Iris pigment epithelial cell (primary cell): ENCODE measurements around the gene PRIM2.
A peak's percentile ranks its signal among the peaks of the same experiment; 100 is the strongest.
"Not testable (repeated sequence)": the region's sequence is repeated elsewhere in the genome, so short reads cannot be mapped to it uniquely, and the experiment has no call there.

ENCODE experiments used
- DNase-seq: peaks from one replicate; pipeline ENCODE4 v3.0.0-alpha.2; 2011; ENCODE audit warnings: low read depth

PRIM2 gene, protein sequence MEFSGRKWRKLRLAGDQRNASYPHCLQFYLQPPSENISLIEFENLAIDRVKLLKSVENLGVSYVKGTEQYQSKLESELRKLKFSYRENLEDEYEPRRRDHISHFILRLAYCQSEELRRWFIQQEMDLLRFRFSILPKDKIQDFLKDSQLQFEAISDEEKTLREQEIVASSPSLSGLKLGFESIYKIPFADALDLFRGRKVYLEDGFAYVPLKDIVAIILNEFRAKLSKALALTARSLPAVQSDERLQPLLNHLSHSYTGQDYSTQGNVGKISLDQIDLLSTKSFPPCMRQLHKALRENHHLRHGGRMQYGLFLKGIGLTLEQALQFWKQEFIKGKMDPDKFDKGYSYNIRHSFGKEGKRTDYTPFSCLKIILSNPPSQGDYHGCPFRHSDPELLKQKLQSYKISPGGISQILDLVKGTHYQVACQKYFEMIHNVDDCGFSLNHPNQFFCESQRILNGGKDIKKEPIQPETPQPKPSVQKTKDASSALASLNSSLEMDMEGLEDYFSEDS

DNA sequence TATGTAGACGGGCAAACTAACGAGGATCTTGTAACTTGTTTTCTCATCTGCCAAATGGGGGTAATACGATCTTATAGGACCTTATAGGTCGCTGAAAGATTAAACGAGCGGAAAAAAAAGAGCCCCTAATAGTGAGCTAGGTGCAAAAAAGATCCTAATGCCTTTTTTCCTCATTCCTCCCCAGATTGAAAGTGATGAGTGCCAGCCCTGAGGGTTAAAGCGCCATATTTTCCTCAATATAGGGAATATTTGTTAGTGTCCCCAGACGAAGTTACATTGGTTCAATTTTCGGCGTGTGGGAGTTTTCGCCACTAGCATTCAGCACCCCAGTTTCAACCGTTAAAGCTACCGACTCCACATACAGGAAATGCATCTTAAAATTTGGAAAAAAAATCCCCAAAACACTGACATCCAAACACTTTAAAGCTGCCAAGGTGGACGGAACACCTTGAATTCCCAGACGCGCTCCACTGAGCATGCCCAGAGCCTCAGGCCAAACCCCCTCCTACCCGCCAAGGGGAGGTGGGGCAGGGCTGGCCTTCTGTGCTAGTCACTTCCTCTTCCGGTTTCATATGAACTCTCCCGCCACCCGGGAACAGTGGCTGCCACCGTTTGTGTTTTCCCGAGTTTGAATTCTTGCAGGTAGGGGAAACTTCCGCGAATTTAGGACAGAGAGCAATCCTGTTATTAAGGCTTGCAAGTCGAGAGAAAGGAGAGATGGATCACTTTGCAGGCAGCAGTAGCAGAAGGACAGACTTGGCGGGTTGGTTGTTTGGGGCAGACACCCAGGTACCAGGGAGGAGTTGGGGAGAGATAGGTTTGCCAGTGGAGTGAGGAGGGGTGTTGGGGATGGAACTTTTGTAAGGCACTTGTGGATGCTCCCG, at the start of gene PRIM2:
TSS of gene PRIM2 (plus strand) at position 571 of the 884 bp plus-strand sequence. CDS start 816 bp downstream, outside the sequence.
- peak; percentile 87 for DNase-seq

DNA sequence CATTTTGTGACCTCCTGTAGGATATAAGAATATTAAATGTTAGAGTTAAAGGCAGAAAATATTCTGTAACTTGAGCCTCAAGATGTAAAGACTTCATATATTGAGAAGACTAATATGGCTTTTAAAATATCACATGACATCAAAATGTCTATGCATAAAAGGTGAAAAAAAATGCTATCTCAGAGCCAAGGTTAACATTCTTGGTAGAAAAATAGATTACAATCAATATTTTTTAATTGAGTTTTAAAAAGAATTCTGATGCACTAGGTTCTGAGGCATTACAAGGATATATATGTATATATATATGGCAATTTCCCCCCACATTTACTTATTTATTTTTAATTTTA, 49.2 kb upstream of the PRIM2 start:
- no peak for DNase-seq

DNA sequence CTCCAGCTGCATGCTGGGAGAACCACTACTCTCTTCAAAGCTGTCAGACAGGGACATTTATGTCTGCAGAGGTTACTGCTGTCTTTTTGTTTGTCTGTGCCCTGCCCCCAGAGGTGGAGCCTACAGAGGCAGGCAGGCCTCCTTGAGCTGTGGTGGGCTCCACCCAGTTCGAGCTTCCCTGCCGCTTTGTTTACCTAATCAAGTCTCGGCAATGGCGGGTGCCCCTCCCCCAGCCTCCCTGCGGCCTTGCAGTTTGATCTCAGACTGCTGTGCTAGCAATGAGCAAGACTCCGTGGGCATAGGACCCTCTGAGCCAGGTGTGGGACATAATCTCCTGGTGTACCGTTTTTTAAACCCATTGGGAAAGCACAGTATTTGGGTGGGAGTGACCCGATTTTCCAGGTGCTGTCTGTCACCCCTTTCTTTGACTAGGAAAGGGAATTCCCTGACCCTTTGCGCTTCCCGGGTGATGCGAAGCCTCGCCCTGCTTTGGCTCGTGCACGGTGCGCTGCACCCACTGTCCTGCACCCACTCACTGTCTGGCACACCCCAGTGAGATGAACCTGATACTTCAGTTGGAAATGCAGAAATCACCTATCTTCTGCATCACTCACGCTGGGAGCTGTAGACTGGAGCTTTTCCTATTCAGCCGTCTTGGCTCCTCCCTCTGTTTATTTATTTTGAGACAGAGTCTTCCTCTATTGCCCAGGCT, 43.2 kb upstream of the PRIM2 start:
- not testable (repeated sequence) for DNase-seq

GRCh38 chr6:57275384-57275783, 42.0 kb upstream of the PRIM2 start:
- no peak for DNase-seq

- DNase-seq, result no peak
These were observed 40.5 kb upstream of the PRIM2 start for GRCh38 chr6:57276946-57277345.

DNA sequence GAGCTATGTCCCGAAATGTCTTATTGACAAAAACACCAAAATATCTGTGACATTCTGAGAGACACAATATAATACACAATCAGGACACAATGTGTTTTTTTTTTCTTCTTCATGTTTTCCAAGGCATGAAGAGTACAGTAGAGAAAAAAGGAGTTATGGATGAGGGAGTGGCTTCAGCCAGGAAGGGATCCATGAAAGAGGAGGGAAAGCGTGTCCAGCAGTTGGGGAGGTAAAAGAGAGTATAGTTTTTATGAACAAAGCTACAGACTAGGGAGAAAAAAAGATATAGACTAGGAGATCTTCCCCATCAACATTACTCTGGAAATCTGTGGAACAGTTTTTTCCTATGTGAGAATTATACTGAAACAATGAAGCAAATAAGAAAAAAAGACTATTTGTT, 38.9 kb upstream of the PRIM2 start:
- DNase-seq, result no peak

GRCh38 chr6:57279013-57279412, 38.4 kb upstream of the PRIM2 start:
- no peak for DNase-seq

GRCh38 chr6:57283106-57283505, 34.3 kb upstream of the PRIM2 start:
- peak; percentile 41 for DNase-seq

- DNase-seq, result no peak
These were observed 33.4 kb upstream of the PRIM2 start for GRCh38 chr6:57283911-57284455.

- DNase-seq, result not testable (repeated sequence)
These were observed 29.3 kb upstream of the PRIM2 start for GRCh38 chr6:57288136-57288535.

GRCh38 chr6:57293472-57293871, 24.0 kb upstream of the PRIM2 start:
- not testable (repeated sequence) for DNase-seq

DNA sequence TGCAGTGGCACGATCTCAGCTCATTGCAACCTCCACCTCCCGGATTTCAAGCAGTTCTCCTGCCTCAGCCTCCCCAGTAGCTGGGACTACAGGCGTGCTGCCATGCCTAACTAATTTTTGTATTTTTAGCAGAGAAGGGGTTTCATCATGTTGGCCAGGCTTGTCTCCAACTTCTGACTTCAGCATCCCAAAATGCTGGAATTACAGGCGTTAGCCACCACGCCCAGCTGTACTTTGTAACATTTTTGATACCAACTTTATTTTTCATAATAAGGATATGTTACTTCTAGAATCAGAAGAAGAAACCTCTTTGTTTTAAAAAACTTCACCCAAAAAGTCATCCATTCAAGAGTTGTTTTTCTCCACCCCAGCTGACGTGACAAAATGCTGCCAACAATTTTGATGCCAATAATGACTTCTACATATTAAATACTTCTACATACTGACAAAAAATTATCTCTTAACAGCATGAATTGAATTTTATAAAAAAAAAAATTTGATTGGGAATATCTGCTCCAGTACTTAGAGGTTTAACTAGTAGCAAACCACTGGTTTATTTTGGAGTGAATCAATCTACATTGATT, 22.5 kb upstream of the PRIM2 start:
- DNase-seq, result no peak

DNA sequence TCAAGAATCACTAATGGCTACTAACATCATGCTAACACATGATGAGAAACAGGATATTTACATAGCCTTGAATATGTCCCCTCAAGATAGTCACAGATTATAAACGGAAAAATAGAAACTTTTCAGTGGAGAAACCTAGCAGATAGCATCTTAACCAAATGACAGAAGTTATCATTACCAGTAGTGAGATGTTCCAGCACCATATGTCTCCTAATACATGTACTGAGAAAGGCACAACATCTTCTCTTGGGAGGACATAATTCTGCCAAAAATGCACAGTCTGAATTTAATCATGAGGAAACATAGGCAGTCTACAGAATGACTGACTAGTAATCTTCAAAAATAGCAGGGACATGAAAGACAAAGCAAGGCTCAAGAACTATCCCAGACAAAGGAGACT, 19.9 kb upstream of the PRIM2 start:
- no peak for DNase-seq

DNA sequence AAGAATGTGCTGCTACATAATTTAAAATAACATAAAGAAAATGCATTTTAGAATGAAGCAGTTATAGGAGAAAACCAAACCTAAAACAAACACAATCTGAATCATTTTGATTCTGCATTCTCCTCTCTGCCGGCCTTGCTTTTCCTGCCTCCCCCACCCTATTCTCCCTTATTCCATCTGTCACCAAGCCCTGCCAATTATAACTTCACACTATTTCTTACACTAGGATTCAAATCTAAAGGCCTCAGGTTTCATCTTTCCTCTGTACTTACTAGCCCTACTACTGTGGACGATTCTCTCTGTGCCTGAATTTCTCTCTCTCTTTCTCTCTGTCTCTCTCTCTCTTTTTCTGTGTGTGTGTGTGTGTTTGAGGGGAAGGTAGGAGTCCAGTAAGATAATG, 18.7 kb upstream of the PRIM2 start:
- no peak for DNase-seq

DNA sequence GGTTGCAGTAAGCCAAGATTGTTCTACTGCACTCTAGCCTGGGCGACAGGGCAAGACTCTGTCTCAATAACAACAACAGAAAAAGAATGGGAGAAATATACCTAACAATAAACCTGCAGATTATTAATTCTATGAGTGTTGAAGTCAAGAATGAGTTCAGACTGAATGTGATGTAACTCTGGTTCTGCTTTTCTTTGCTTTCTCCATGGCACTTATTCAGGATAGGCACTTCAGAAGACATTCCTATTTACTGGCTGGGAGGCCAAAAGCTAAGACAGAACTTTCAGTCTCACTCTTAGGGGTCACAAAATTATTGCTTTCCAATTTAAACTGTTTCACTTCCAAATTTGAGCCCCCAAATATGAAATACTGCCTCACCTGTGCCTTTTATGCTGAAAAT, 15.7 kb upstream of the PRIM2 start:
- DNase-seq, result no peak

DNA sequence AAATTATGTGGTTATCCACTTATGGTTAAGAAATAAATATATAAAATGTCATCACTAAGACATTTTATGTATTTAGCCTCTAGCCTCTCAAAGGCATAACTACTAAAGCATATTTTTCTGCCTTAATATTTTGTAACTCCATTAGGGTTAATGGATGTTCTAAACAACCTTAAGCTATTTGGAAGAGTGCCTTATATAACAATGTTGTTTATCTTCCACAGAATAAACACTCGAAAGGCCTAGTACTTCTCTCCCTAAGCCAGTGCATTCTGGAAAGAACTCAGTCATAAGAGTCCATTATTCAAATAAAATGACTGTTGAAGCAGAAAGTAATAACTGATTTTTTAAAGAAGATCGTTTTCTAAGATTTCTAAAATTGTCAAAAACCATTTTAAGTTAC, 15.0 kb upstream of the PRIM2 start:
- DNase-seq, result peak; percentile 48

DNA sequence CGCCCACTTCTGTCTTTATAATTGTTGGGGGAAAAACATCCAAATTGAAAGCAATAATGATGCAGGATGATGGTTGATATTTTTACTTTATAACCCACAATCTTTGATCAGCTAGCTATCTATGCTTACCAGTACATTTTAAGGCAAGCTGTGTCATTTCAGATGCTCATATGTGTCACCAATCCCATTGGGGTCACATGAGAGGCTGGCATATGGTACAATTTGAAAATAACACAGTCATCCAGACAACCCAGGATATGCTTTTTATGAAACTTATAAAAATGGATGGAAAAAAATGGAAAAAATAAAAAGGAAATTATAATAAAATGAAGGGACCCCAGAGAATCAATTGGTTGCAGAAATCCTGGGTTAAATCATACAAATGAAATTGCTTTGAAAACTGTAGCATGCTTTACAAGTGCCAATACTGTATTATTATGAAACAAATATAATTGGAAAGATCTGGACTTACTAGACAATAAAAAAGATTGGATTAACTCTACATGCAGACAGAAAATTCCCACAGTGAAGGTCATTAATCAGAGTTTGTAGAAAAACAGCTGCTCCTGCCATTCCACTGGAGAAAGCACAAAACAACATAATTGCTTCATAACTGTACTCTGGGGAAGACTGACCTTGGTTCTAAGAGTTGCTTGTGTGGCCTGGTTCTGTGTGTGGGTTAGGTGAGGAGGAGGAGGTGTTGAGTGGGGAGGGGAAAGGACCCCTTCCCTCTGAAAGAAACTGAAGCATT, 13.3 kb upstream of the PRIM2 start:
- DNase-seq, result peak; percentile 67

DNA sequence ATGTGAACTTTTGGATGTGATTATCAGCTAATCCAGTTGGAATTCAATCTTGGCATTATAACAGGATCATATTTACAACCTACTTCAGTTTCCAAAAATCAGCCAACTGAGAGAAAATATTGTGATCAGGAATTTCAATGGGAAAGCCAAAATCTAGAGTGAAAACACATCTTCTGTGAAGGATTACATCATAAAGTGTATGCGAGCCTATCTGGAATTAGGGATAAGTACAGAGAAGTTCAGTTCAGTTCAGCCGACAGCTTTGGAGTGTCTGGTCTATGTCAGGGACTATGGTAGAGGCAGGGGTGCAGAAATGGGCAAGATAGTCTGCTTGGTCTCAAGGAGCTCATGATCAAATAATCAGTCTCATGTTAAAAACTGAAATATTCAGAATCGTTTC, 12.3 kb upstream of the PRIM2 start:
- no peak for DNase-seq

DNA sequence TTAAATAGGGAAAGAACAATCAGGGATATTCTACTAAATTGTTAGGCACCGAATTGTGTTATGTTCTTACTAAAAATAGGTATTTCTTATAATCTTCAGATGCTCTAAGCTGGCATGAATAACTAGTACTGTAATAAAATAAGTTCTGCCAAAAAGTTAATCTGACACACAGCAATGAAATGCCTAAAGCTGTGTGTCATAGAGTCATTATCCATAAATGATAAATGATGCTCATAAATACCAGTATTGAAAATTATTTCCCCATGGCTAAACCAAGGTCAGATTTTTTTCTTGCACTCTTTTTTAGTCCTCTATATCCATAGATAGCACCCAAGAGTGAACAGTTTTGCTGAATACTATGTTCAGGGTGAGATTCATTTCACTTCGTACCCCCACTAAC, 11.7 kb upstream of the PRIM2 start:
- DNase-seq, result peak; percentile 55

GRCh38 chr6:57306273-57306672, 11.2 kb upstream of the PRIM2 start:
- DNase-seq, result no peak

GRCh38 chr6:57307850-57308249, 9.6 kb upstream of the PRIM2 start:
- DNase-seq, result no peak
